IPS-18c (cell line): ENCODE measurements around the gene CACNA1B.

Source experiments
- H3K4me3 ChIP-seq: 2 replicates; pipeline ENCODE4 v1.7.0; 2013; ENCODE audit warnings: low read depth, mild to moderate bottlenecking, low read length, moderate library complexity; ENCODE audit not compliant: insufficient read depth
- H3K9me3 ChIP-seq: one replicate; pipeline ENCODE4 v1.6.1; 2013; ENCODE audit warnings: mild to moderate bottlenecking, low read length, moderate library complexity; ENCODE audit not compliant: control insufficient read depth, insufficient read depth

Gene CACNA1B

DNA sequence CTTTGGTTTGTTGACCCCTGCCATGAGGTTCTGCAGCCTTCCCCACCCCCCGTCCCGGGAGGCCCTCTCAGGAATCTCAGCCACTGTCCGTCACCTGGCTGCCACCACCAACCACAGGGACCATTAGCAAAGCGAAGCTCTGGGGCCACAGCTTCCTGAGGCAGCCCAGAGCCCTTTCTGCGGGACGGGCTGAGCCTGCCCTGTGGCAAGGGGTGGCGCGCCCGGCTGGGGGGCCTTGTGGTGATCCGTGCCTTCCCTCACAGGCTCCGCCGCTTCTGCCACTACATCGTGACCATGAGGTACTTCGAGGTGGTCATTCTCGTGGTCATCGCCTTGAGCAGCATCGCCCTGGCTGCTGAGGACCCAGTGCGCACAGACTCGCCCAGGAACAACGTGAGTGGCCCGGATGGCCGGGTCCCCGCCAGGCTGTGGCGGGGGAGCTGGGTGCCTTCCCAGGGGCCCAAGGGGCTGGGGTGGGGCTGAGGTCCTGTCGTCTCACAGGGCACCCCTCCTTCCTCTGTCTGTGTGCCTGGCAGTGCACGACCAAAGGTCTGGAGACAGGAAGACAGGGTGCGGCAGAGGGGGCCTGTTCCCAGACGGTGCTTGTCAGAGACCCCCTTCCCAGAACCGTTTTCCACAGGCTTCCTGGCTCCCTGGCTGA, 169.2 kb downstream of the CACNA1B start:
- H3K9me3 ChIP-seq = no peaks in the 10 kb centered on the region

GRCh38 chr9:138047469-138048040, 170.0 kb downstream of the CACNA1B start:
- no peaks in the 10 kb centered on the region for H3K9me3 ChIP-seq
- no peak overlapping the region for H3K4me3 ChIP-seq

More for the DNA sequence above, 169.2 kb downstream of the CACNA1B start:
- no peak overlapping the region for H3K4me3 ChIP-seq

GRCh38 chr9:138048184-138048583, 170.6 kb downstream of the CACNA1B start:
- H3K9me3 ChIP-seq = no peaks in the 10 kb centered on the region
- no peak overlapping the region for H3K4me3 ChIP-seq

DNA sequence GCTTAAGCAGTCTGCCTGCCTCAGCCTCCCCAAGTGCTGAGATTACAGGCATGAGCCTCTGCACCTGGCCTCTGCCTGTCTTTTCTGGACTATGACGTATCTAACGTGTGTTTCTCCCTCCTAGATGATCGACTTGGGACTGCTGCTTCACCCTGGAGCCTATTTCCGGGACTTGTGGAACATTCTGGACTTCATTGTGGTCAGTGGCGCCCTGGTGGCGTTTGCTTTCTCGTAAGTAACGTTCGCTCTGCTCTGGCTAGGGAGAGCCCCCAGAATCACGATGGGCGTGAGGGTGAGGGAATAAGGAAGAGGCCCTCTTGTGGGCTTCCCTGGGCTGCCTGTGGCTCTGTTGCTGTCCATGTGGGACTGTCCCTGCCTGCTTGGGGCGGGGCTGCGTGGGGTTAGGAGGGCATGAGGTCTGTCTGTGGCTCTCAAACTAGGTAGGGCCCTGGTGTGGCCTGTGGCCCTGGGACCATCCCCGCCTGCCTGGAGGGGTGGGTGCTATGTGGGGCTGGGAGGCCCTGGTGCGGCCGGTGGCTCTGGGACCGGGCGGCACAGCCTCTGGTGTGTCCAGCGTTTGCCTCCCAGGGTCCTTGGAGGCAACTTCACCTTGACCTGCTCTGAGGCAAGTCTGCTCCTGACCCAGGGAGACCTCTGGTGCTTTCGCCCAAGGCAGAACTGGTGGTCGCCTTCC, 171.7 kb downstream of the CACNA1B start:
- Histone ChIP-seq H3K4me3 (no peak overlapping the region), H3K9me3 (no peaks in the 10 kb centered on the region)

DNA sequence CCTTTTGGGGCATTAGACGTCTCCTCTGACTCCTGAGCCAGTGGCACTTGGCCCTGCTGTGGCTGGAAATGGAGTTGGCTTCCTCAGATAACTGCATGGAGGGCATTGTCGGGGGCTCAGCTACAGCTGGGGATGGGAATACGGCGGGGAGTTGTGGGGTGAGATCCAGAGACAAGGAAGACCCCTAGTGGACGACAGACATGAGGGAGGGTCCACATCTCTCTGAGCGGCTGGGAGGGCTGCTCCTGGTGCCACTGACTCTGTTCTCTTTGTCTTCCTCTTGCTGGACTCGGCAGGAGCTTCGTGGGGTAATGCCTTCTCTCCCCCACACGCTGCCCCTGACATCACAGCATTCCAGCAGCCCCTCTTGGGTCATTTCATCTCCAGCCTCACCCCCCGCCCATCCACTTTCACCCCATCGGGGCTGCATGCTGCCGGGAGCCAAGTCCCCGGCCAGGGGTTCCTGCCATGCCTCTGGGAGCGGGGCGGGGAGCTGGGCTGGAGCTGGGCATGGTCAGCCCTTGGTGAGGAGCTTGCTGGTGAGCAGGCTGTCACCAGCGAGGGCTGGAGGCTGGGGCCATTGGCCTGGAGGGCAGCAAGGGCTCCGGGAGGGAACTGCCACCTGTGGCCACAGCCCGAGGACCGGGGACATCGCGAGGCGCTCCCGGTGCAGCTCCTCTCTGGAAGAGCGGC, 172.3 kb downstream of the CACNA1B start:
- no peaks in the 10 kb centered on the region for H3K9me3 ChIP-seq
- H3K4me3 ChIP-seq = no peak overlapping the region

- H3K4me3 ChIP-seq = no peak overlapping the region
Observed at GRCh38 chr9:138050472-138051330, 173.1 kb downstream of the CACNA1B start.

GRCh38 chr9:138051586-138052321, 174.2 kb downstream of the CACNA1B start:
- no peak overlapping the region for H3K4me3 ChIP-seq
- H3K9me3 ChIP-seq = no peaks in the 10 kb centered on the region

More at GRCh38 chr9:138050472-138051330, 173.1 kb downstream of the CACNA1B start:
- H3K9me3 ChIP-seq = no peaks in the 10 kb centered on the region

GRCh38 chr9:138052322-138052615, 174.7 kb downstream of the CACNA1B start:
- Histone ChIP-seq H3K4me3 (no peak overlapping the region), H3K9me3 (no peaks in the 10 kb centered on the region)

DNA sequence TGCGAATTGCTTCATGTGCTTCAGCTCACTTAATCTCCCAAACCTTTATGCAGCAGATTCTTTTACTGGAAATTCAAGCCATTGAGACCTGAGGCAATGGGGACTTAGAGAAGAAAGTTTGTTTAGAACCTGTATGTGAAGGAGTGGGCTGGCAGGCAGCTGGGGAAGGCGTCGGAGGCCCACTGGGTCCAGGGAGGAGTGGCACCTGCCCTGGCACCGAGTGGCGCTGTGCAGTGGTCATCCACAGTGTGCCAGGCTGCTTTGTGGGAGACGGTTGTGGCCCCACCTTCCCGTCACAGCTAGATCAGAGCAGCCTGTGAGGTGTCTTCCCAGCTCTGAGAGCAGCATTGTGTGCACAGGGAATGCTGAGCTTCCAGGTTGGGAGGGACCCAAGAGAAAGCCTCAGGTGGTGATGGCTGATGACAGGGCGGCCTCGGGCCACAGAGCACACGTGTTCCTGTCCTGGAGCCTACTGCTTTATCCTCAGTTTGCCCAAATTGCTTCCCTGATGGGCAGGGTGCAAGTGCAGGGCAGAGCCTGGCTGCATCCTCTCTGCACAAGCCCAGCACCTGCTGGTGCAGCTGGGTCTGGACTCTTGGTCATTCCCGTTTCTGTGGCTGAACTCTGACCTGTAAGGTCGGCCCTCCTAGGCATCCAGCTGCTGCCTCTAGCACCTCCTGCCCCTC, 175.2 kb downstream of the CACNA1B start:
- Histone ChIP-seq H3K9me3 (no peaks in the 10 kb centered on the region), H3K4me3 (no peak overlapping the region)

DNA sequence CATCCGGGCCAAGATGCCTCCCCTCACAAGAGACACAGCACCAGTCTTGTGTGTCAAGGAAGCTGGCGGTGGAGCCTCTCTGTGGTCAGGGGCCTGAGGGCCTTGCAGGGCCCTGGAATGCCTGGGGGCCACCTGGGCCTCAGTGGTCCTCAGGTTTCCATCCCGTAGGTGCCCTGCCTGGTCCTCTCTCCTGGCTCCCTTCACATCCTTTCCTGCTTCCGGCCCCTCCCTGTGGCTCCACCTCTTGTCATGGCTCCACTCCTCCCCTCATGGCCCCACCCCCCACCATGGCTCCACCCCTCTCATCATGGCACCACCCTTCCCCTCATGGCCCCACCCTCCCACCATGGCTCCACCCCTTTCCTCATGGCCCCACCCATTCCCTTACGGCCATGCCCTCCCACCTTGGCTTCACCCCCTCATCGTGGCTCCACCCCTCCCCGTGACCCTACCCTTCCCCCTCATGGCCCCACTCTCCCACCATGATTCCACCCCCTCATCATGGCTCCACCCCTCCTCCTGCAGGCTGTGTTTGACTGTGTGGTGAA, 175.8 kb downstream of the CACNA1B start:
- no peak overlapping the region for H3K4me3 ChIP-seq
- H3K9me3 ChIP-seq = no peaks in the 10 kb centered on the region

DNA sequence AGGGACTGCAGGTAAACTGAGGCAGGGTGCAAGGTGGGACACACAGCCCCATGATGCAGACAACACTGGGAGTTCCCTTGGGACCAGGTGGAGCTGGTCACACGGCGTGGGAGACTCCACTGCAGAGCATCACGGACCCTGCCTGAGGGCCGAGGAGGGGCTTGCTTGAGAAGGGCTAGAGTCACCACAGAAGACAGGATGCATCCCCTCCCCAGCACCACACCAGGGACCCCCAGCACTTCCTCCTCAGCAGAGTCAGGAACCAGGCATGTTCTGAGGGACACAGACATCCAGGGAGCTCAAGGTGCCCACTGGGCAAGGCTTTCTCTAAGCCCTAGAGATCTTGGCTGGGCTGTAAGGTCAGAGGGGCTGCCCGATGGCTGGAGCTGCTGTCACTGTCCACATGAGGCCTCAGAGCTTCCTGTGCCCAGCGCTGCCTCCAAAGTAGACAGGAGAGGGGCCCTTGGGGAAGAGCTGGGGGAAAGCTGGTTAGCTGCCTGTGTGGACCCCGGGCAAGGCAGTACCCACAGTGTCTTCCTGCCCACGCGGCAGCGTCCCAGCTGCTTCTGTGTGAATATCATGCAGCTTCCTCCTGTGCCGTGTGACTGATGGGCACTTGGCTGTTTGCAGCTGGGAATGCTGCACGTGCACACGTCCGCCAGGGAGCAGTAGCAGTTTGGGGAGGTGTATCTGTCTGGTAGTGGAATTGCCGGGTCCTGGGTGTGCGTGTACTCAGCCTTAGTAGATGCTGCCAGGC, 176.6 kb downstream of the CACNA1B start:
- no peak overlapping the region for H3K4me3 ChIP-seq
- no peaks in the 10 kb centered on the region for H3K9me3 ChIP-seq

GRCh38 chr9:138057726-138058125, 180.1 kb downstream of the CACNA1B start:
- Histone ChIP-seq H3K9me3 (no peaks in the 10 kb centered on the region), H3K4me3 (no peak overlapping the region)

DNA sequence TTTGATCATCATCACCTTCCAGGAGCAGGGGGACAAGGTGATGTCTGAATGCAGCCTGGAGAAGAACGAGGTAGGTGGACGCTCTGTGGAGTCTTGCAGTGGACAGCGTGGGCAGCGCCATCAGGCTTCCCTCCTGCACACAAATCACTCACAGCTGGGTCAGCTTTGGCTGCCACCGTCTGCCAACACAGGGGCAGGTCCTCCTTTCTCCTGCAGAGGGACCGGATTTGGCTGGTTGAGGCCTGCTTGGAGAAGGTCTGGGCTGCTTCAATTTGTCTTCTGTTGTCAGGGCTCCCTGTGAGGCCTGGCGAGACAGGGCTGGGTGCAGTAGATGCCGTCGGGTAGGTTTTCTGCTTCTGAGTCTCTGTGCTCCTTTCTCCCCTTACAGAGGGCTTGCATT, 180.6 kb downstream of the CACNA1B start:
- Histone ChIP-seq H3K4me3 (no peak overlapping the region), H3K9me3 (no peaks in the 10 kb centered on the region)

DNA sequence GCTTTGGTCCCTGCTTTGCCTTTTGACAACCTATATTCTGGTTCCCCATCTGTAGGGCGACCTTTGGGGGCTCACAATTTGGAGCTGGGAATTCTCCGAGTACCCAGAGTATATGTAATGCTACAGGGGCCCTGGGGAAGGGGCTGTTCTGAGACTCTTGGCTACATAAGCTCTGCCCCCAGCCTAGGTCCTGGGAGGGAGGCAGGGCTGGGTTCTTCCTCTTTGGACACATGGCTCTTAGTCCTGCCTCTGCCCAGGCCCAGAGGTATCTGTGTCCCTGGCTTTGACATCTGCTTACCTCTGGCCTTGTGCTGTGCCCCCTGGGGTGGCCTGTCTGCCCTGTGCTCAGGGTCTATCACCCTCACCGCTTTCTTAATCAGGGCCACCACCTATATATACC, 181.6 kb downstream of the CACNA1B start:
- H3K4me3 ChIP-seq = no peak overlapping the region
- no peaks in the 10 kb centered on the region for H3K9me3 ChIP-seq

GRCh38 chr9:138060365-138060764, 182.8 kb downstream of the CACNA1B start:
- no peaks in the 10 kb centered on the region for H3K9me3 ChIP-seq
- H3K4me3 ChIP-seq = no peak overlapping the region
